NCI-H345 treated with DMSO at 0.1 percent for 48 hours (cell line): Measurements from ENCODE around the gene SHMT2.

Source experiments
- DNase-seq: peaks from one replicate; lab custom pipeline; 2025; ENCODE audit not compliant: unreplicated experiment; lab: John Stamatoyannopoulos, UW

The SHMT2 gene

GRCh38 chr12:57229634-57230380 lies at the start of gene SHMT2:
SHMT2 (plus strand) TSS chr12:57229711; CDS start chr12:57229779, 68 bp downstream.
- peak; percentile 99 for DNase-seq

GRCh38 chr12:57180321-57180989 lies 49.1 kb upstream of the SHMT2 start:
- no peak for DNase-seq

- no peak for DNase-seq
Measured at GRCh38 chr12:57181072-57181471, 48.4 kb upstream of the SHMT2 start.

- no peak for DNase-seq
Measured at GRCh38 chr12:57181561-57182155, 47.9 kb upstream of the SHMT2 start.

GRCh38 chr12:57182918-57183575 lies 46.5 kb upstream of the SHMT2 start:
- peak; percentile 71 for DNase-seq

GRCh38 chr12:57183939-57184725 lies 45.4 kb upstream of the SHMT2 start:
- no peak for DNase-seq

GRCh38 chr12:57185403-57185802 lies 44.1 kb upstream of the SHMT2 start:
- DNase-seq = no peak

- DNase-seq = no peak
Measured at GRCh38 chr12:57185906-57186508, 43.5 kb upstream of the SHMT2 start.

GRCh38 chr12:57187222-57188089 lies 42.1 kb upstream of the SHMT2 start:
- no peak for DNase-seq

- DNase-seq = no peak
Measured at GRCh38 chr12:57188090-57188425, 41.5 kb upstream of the SHMT2 start.

- DNase-seq = no peak
Measured at GRCh38 chr12:57190037-57190436, 39.5 kb upstream of the SHMT2 start.

- no peak for DNase-seq
Measured at GRCh38 chr12:57190821-57191220, 38.7 kb upstream of the SHMT2 start.

- DNase-seq = no peak
Measured at GRCh38 chr12:57191410-57191809, 38.1 kb upstream of the SHMT2 start.

- DNase-seq = no peak
Measured at GRCh38 chr12:57192920-57193319, 36.6 kb upstream of the SHMT2 start.

- DNase-seq = no peak
Measured at GRCh38 chr12:57193706-57194245, 35.7 kb upstream of the SHMT2 start.

GRCh38 chr12:57194253-57194652 lies 35.3 kb upstream of the SHMT2 start:
- DNase-seq = no peak

- no peak for DNase-seq
Measured at GRCh38 chr12:57195186-57195585, 34.3 kb upstream of the SHMT2 start.

- no peak for DNase-seq
Measured at GRCh38 chr12:57195611-57196371, 33.7 kb upstream of the SHMT2 start.

GRCh38 chr12:57196439-57196838 lies 33.1 kb upstream of the SHMT2 start:
- DNase-seq = no peak
